Renal cortex interstitium (tissue), 11 donors: ENCODE measurements around the gene MMP28. TPM values are rescaled to one million over a fixed set of nuclear protein-coding genes. Genes with fewer than 3 reads are reported as not detected.
"Not testable (repeated sequence)": the region's sequence is repeated elsewhere in the genome, so short reads cannot be mapped to it uniquely, and the experiment has no call there.

ENCODE experiments used
- DNase-seq, 11 donors: peaks; one replicate each; pipeline ENCODE4 v3.0.0-alpha.2; 2013; ENCODE audit warnings: low read depth in 9 of 11, low spot score in 4 of 11; ENCODE audit errors: extremely low read depth in 1 of 11
- polyA plus RNA-seq, 3 donors: library from polyadenylated mRNA; unstranded; fragments of 120-200 nt; gene quantifications; one replicate each; pipeline ENCODE4 v1.2.1, GENCODE V29; 2013; ENCODE audit not compliant: insufficient read length in 3 of 3

Gene MMP28
- polyA plus RNA-seq, 3 donors, result 1.3 to 2.4 (median 2.1) TPM

DNA sequence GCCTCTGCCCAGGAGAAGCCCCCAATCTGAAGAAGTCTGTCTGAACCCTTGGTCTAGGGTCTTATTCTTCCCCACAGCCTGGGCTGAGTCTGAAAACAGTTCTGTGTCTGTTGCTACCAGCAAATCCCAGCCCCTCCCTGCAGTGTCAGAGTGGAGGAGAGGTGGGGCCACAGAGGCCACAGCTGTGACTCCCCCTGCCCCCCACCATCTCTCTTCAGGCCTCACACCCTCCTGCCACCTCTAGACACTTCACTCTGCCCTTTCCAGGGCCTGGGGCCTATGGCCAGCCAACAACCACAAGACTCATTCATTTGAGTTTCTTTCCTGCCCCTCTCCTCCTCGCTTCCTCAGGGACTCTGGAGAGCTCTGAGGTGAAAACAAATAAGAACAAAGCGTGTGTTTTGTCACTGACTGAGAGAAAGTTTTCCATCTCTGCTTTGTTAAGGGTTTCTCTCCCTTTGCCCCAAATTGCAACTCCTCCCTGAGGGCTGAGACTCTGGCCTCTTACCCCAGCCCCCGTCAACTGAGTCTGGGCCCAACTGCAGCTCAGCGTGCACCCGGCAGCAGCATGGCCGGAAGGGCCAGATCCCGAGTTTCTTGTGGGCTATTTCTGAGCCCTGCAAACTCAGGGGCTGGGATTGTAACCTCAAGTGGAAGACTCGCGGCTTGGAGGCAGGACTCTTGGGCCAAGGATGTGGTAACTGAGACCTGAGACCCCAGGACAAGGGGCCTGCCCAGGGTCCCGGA, 21.6 kb downstream of the MMP28 start:
- no peak for DNase-seq

DNA sequence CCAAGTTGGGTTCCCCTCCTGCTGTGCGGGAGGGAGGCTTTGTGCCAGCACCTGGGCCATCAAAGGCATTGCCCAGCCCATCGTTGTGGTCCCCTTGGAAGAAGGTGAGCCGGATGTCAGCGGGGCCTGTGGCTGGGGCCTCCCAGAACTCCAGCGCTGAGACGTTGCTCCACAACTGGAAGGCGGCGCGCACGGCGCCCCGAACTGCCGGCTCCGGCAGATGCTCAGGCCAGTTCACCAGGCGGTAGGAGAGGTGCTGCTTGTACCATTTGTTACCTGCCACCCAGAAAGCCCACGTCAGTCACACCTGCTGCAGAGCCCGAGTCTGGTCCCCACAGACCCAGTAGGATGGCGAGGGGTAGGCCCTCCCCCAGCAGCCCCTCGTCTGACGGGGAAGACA, 22.3 kb downstream of the MMP28 start:
- no peak for DNase-seq

DNA sequence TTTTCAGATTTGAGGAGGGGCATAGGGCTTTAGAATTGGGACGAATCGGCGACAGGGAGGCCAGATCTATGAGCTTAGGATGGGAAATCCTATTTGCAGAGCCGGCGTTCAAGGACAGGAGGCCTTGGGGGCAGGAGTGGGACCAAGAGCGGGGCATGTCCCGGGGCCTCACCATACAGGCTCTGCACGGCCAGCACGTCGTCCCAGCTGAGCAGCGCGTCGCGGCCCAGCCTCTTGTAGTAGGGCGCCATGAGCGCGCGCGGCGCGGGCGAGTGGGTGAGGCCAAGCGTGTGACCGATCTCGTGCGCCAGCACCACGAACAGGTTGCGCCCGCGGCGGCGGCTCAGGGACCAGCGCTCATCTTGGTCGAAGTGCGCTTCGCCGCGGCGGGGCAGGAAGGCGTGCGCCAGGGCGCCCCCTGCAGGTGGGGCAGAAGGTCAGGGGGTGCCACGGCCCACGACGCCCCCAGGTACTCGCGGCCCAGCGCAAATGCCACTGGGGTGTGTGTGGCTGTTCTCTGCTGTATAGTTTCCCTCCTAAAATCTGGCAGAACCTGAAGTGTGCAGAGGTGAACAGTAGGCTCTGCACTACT, 25.4 kb downstream of the MMP28 start:
- no peak for DNase-seq

DNA sequence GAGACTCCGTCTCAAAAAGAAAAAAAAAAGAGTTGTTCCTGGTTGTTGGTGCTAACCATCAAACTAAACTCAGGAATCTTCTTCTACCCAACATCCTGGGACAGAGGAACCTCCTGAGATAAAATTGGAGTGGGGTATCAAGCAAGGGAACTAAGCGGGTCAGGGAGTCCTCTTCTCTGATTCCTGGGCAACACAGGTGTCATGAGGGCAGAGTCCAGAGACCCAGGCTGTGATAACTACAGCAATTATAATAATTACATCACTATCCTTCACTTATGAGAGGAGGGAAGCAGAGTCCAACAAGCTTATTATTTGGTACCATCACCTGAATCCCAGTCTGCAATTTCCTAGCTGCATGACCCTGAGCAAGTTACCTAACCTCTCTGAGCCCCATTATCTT, 26.6 kb downstream of the MMP28 start:
- no peak for DNase-seq

DNA sequence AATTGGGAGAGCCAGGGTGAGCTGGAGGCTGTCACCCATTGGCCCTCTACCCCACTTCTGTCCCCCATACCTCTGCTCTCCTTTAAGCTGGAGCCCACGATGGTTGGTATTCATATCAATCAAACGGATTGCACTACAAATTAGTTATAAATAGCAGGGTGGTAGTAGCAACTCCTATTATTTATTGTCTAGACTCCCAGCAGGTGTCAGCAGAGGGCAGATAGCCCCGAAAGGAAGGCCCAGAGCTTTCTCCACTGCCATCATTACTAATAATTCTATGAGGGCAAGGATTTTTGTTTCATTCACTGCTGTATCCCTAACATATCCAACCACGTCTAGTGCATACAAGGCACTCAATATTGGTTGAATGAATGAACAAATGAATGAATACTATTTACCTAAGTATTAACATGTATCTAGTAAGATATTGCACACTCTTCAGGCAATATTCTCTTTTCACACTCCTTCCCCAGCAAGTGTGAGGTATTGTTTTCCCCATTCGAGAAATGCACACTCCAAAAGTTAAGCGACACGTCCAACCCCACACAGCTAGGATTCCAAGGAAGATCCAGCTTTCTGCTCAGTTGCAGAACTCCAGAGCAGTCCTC, 28.4 kb downstream of the MMP28 start:
- no peak for DNase-seq

DNA sequence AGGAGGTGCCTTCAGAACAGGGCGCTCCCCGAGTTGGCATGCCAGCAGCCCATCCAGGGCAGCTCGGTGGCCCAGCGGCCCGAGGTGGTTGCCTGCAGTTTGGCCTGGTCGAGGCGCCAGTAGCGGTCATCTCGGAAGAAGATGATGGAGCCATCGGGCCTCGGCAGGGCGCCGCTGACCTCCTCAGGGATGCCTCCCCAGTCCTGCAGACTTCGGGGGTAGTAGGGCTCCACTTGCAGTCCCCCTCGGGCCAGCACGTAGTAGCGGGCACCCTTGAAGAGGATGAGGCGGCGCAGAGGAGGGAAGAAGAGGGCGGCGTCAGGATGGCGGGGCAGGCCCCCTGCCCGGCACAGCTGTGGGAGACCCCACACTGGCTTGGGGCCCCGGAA, 29.0 kb downstream of the MMP28 start:
- no peak for DNase-seq

DNA sequence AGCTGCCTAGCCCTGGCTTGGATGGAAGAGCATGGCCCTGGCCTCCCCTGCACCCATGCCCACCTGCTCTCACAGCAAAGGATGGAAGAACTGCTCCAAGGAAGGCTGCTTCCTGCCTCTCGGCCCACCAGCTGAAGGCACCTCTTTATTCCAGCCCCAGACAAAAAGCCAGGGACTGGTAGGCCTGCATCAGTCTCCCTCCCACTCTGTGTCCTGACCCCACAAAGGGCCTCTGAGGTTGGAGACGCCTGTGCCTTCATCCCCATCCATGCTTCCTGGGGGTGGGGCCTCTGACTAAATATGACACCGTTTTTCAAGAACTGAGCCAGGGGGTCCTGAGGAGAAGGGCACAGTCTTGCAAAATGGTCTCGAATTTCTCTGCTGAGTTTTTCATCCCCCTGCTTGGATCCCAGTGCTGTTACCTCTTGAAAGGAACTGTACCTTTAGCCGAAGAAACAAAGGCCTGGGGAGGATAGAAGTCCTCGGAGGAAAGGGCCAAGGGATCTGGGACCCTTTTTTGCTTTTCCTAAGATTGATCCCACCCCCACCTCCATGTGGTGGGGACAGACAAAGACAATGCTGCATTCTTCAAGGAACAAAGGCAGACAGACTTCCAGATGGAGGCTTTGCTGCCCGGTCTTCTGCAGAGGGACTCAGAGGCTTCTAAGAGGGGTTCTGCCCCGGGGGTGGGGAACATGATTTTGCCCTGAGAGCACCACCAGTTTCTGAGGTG, 29.5 kb downstream of the MMP28 start:
- no peak for DNase-seq

DNA sequence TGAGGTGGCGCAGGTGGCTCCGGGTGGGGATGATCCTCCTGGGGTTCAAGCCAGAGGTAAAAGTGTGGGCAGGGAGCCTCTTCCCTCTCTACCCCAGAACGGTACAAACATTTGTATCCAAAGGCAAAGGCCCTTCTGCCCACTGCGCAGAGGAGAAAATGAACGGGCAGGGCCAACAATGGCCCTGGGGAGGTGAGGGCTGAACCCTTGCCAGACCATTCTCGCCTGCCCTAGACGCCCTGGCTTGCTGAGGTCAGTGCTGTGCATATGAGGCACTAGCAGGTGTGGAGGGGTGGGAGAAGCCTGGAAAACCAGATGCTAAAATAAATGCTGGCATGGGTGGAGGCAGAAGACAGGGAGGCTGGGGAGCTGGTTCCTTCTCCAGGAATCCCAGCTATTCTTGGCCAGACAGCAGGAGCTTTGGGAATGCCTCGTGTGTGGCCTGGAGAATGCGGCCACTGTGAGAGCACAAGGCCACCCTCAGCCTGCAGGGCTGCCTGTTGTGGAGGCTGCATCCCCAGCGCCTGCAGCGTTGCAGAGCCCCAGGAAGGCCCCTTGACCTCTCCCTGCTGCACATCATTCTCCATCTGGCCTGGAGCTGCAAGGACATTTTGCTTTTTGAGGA, 30.2 kb downstream of the MMP28 start:
- no peak for DNase-seq

DNA sequence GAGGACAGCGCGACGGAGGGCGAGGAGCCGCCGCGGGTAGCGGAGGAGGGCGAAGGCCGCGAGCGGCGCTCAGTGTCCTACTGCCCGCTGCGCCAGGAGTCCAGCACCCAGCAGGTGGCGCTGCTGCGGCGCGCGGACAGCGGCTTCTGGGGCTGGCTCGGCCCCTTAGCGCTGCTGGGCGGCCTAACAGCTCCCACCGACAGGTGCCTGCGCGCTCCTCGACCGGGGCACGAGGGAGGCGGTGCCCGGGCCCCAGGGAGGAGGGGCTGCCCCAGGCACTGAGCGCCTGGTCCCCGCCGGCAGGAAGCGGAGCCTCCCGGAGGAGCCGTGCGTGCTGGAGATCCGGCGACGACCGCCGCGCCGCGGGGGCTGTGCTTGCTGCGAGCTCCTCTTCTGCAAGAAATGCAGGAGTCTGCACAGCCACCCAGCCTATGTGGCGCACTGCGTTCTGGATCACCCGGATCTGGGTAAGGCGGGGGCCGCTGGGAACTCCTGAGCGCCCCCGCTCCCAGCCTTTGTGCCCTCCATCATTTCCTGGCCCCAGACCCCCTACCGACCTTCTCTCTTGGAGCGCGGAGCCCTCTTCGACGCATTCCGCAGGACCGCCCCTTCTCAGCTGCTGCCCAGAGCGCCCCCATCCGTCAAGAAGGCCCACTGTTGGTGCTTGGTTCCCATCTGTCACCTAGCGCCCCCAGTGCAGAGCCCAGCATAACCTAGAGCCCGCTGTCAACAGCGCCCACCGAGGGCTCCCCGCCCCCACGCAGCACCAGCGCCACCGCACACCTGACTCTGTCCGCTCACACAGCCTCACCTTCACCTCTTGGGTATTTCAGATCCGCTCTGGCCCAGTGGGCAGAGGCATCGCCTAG, 31.1 kb downstream of the MMP28 start:
- DNase-seq, result peak; percentile 80 to 90 (median 87)

DNA sequence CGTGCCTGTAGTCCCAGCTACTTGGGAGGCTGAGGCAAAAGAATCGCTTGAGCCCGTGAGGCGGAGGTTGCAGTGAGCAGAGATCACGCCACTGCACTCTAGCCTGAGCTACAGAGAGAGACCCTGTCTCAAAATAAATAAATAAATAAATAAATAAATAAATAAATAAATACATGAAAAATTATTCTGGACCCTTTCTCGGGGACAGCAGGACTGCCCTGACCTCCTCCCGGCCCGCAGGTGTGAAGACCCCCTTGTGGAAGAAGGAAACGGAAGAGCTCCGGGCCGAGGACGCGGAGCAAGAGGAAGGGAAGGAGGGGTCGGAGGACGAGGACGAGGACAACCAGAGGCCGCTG, 31.7 kb downstream of the MMP28 start:
- DNase-seq, result no peak

DNA sequence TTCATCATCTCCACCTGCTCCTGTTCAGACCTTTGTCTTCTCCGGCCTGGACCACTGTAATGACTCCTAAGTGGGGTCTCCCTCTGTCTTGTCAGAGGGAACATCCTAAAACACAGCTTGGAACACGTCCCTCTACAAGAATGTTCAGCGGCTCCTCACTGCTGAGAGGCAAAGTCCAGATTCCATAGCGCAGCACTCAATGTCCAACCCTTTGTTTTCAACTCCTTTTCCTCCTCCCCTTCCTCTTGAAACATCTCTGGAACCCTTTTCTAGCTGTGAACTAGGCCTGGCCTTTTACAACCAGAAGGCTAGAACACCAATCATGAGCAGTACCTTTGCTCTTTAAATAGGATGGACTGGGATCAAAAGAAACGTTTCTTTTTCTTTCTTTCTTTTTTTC, 33.8 kb downstream of the MMP28 start:
- no peak for DNase-seq

DNA sequence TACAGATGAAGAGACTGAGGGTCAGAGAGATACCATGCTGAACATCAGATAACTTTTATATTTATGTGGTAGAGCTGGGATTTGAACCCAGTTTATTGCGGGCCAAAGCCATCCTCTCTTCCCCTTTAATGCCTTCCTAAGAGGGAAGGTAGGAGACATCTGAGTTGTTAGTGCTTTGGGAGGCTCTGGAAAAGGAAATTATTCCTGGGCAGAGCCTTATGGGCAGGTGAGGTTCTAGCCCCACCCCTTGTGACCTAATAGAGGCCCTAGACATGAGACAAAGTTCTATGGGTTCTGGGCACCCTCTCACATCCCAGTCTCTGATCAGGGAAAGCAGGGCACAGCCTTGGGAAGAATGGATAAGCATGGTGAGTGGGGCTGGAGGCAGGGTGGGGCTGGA, 34.9 kb downstream of the MMP28 start, which contains the start of gene C17orf50:
TSS of gene C17orf50 (plus strand) at position 301 of the 400 bp plus-strand sequence. CDS start at position 356, 55 bp downstream.
- no peak for DNase-seq

DNA sequence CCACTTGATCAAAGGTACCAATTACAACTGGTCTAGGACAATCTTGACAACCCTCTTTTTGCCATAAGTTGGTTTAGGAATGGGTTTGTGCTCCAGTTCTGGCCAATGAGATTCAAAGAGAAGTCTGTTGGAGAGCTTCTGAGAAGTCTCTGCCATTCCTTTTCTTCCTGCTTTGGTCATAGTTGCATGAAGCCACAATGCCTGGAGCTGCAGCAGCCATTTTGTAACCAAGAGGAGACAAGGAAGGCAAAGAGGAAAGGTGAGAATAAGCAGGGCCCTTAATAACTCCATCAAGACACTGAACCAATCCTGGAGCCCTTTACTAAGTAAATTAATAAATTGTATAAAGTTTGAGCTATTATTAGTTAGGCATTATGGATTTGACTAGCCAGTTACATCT, 38.2 kb downstream of the MMP28 start:
- DNase-seq, result no peak

DNA sequence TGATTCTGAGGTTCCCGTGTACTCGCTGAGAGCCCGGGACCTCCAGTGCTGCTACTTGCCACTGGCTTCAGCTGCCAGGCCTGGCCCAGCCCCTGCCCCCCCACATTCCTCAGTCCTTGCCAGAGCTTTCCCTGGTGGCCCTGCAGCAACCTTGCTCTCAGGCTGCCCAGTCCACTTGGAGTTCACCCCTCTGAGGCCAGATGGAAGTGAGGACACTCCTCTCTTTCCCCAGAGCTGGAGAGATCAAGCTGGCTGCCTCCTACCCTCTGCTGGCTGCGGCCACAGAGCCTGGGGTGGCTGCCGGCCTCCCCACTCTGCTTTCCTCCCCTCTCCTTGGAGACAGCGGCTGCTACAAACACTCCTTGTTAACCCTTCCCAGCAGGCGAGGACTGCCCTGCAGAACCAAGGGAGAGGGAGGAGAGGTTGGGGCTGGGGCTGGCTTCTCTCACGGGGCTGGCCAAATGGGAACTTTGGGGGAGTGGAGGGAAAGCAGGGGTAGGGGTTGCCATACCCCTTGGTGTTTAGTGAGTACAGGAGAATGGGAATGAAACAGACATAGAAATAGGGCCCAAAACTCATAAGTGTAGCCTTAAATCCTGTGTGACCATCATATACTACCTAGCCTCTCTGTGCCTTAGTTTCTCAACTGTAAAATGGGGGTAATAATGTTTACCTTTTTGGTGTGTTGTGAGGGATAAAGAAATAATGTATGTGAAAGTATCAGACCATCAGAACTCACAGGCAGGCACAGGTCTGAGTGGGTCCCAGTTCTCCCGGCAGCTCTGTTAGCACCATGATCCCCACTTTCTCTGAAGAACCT, 42.3 kb downstream of the MMP28 start, which contains the start of gene GAS2L2:
TSS of gene GAS2L2 (minus strand) at position 295 of the 820 bp plus-strand sequence. CDS start 389 bp downstream, outside the sequence.
- no peak for DNase-seq

DNA sequence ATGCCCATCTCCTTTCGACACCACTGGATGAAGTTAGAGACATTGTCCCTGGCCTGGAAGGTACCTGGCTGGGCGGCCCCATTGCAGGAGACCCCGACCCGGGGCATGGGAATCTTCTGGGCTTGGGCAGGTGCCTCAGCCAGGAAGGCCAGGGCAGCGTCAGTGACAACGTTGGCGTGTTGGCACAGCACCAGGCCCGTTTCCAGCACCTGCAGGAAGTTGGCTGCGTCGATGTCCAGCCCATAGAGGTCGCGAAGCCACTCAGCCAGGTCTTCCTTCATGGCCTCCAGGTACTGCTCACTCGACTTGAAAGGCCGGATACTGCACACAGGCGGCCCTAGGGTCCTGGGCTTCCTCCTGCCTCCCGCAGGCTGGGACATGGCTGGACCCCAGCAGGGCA, 43.0 kb downstream of the MMP28 start:
- DNase-seq, result no peak

DNA sequence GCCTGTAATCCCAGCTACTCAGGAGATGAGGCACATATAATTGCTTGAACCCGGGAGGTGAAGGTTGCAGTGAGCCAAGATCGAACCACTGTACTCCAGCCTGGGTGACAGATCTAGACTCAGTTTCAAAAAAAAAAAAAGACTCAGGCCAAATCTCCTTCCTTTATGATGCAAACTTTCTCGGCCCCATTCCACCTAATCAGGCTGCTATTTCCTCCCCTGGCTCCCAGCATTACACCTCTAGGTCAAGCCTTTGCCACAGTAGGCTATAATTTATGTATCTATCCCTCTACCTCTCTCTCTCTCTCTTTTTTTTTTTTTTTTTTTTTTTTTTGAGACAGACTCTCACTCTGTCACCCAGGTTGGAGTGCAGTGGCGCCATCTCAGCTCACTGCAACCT, 43.9 kb downstream of the MMP28 start:
- DNase-seq, result not testable (repeated sequence)

DNA sequence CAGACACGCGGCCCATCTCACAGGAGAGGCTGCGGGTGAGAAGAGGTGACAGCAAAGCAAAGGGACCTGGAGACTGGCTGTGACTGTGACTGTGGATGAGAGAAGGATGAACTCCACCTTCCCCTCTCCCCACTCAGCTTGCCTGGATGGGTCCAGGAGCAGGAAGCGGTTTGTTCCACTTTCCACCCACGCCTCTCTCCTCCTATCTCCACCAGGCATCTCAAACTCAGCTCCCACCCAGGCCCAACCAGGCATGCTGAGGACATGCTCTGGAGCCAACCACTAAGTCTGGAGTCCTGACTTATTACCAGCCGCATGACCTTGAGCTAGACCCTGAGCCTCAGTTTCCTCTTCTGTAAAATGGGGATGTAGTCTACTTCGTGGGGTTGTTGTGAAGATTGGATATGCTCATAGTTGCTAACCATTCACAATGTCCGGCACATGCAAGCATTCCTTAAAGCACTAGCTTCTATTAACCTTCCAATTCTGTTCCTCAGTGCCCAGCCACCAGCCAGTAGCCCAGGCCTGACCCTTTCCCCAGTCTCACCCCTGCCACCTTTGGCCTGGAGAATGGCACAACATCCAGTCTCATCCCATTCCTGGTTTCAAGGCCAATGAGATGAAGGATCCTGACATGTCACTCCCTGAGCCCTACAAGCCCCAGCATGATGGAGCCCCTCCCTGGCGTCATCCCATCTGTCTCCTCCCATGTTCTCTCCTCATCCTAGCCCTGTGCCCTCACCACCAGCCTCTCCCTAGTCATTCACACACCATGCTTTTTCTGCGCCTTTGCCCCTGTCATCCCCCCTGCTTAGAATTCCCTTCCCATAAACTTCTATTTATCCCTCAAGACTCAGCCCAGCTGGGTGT, 44.7 kb downstream of the MMP28 start:
- DNase-seq, result no peak
